NCI-H1930 (cell line): ENCODE results near the gene MAB21L4.

Source experiments
- DNase-seq, 2 experiments: peaks; one replicate each; lab custom pipeline; 2025; lab: John Stamatoyannopoulos, UW

Gene MAB21L4

GRCh38 chr2:240911641-240912265 is 15.8 kb upstream of the MAB21L4 start:
- no peak for DNase-seq

- DNase-seq, result no peak
Measured at GRCh38 chr2:240909216-240909974, 13.4 kb upstream of the MAB21L4 start.

DNA sequence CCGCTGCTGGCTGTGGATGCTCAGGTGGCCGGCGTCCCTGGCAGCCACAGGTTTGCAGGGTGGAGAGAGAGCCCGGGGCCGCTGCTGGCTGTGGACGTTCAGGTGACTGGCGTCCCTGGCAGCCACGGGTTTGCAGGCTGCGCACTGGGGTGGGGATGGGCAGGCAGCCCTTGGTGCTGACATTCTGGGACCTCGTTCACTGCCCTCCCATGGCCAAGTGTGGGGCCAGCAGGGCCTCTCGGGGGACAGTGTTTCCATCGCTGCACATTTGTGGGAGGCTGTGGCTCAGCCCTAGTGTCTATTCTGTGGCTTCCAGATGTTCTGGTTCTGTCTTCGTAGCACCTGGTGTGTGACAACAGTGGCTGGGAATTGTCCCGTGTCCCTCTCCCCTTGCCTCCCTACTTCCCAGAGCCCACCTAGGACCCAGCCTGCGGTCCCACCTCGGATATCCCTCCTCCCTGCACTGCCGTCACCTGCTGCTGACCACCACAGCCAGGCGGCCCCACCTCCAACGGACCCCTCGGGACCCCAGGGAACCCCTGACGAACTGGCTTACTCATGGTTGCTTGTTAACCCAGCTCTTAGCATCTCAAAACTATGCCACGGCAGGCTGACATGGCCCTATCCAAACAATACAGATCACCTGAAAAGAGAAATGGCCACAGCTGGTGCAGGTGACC is 11.1 kb upstream of the MAB21L4 start:
- DNase-seq, result no peak

DNA sequence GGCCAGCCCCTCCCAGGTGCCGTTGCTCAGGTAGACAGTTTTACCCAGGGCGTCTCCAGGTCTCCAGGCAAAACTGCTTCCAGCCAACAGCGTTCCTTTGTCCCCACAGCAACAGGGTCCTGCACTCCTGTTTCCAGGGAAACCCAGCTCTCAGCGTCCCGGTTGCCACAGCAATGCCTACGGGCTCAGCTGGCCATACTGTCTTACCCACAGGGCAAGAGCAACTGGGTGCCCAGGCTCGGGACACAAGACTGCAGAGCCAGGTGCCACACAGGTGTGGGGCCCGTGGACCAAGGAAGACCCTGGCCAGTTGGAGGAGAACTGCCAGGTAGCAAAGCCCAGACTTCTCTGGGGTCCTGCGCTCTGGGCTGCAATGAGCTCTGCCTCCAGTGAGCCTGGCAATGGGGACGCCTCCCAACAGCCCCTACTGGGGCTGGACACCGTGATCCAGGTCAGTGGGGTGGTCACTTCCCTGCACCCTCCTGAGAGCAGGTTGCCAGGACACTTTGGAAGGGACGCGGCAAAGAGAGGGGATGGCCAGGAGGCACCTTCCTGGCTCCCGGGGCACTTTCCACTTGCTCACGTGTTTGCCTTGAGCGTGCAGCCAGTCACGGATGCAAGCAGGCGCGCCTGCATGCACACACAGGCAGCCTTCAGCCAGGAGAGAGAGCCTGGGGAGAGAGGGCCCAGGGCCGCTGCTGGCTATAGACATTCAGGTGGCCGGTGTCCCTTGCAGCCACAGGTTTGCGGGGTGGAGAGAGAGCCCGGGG is 10.4 kb upstream of the MAB21L4 start, which contains the start of gene CROCC2:
Gene CROCC2, plus strand, starts transcription at position 196 of the 770 bp plus-strand sequence. Its CDS starts 178 bp downstream, at position 374.
- DNase-seq, result no peak

- DNase-seq, result no peak
Measured at GRCh38 chr2:240905176-240905781, 9.3 kb upstream of the MAB21L4 start.

- no peak for DNase-seq
Measured at GRCh38 chr2:240904216-240905175, 8.5 kb upstream of the MAB21L4 start.

- no peak for DNase-seq
Measured at GRCh38 chr2:240903191-240904060, 7.5 kb upstream of the MAB21L4 start.

- no peak for DNase-seq
Measured at GRCh38 chr2:240902615-240903041, 6.7 kb upstream of the MAB21L4 start.

DNA sequence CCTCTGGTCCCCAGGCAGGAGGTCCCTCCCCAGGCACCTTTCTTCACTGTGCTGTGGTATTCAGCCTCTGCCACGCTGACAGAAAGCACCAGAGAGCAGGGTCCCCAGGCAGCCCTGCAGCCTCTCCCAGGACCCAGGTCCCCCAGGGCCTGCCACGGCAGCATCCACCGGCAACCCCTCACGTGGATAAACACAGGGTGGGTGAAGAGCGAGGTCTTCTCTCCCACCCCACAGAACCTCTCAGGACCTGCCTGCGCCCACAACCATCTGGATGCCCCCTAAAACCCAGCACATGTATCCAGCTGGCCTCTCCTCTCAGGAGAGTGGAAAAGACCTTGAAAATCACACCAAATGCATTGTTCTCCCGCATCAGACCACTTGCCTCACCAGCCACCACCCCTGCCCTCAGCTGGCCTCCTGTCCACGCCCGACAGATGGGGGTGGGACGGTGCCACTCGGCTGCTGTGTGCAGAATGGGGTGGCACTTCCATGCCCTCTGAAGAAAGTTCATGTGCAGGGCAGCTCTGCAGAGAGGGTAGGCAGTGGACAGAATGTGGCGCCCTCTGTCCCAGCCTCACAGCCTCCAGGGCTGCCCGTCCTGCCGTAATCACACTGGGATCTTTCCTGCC is 6.1 kb upstream of the MAB21L4 start:
- no peak for DNase-seq

GRCh38 chr2:240900141-240900860 is 4.3 kb upstream of the MAB21L4 start:
- no peak for DNase-seq

GRCh38 chr2:240899468-240899865 is 3.5 kb upstream of the MAB21L4 start:
- DNase-seq, result no peak

DNA sequence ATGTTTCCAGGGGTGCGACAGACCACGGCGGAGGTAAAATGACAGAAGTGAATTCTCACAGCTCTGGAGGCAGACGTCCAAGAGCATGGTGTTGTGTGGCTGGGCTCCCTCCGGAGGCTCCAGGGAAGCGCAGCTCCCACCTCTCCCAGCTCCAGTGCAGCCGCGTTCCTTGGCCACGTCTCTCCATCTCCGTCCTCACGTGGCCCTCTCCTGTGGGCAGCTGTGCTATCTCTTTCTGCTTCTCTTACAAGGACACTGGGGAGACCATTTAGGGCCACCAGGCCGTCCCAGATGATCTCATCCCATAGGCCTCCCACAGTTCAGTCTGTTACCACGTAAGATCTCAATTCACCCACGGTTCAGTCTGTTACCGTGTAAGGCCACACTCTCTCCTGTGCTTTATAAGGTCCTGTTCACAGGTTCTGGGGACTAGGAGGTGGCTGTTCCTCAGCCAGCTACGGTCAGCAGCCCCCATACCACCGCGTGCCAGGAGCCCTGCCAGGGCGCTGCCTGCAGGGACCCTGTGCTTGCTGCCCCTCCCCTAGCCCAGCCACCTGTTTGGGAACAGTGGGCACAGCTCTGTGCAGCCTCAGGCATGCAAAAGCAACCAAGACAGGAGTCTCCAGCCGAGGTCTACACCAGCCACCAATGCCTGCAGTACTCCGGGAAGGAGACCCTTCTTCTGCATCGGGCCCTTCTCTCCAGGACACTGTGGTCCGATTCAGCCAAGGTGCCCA is 2.9 kb upstream of the MAB21L4 start:
- DNase-seq, result no peak

- DNase-seq, result no peak
Measured at GRCh38 chr2:240898108-240898730, 2.3 kb upstream of the MAB21L4 start.

- DNase-seq, result no peak
Measured at GRCh38 chr2:240896871-240897692, 1.1 kb upstream of the MAB21L4 start.

DNA sequence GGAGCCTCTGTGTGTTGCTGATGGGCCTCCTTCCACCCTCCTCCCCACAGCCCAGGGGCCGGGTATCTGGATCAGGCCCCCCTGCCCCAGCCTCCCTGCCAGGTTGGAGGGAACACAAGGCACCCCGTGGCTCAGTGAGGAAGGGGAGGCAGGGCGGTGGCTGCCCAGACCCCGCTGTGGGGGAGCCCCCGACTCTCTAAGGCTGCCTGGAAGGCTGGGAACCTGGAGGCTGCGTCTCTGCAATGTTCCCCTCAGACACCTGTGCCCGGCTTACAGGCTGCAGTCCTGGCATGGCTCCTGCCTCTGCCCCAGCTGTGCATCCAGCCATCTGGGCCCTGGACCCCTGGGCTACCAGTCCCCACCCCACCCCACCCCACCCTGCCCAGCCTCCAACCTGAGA is 438 bp upstream of the MAB21L4 start:
- no peak for DNase-seq

- no peak for DNase-seq
Measured at GRCh38 chr2:240894836-240895558, 959 bp downstream of the MAB21L4 start.
